ENCODE results near the gene AFDN.

AFDN gene

DNA sequence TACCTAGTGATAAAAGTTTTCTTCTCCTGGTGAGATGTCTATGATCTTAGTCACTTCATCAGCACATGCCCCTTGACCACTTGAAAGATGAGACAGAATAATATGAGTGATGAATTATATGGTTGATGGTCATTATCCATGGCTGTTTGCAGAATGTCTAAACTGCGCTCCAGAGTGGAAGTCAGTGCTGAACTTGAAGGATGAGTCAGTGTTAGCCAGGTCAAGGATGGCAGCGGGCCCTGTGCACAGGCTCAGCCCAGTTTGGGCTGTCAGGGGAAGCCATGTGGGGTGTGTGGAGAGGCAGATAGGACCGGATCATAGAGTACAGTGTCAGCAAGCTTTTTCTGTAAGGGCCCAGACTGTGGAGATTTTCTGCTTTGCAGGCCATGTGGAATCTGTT lies 103.6 kb downstream of the AFDN start:
- DNase-seq, result no peak

DNA sequence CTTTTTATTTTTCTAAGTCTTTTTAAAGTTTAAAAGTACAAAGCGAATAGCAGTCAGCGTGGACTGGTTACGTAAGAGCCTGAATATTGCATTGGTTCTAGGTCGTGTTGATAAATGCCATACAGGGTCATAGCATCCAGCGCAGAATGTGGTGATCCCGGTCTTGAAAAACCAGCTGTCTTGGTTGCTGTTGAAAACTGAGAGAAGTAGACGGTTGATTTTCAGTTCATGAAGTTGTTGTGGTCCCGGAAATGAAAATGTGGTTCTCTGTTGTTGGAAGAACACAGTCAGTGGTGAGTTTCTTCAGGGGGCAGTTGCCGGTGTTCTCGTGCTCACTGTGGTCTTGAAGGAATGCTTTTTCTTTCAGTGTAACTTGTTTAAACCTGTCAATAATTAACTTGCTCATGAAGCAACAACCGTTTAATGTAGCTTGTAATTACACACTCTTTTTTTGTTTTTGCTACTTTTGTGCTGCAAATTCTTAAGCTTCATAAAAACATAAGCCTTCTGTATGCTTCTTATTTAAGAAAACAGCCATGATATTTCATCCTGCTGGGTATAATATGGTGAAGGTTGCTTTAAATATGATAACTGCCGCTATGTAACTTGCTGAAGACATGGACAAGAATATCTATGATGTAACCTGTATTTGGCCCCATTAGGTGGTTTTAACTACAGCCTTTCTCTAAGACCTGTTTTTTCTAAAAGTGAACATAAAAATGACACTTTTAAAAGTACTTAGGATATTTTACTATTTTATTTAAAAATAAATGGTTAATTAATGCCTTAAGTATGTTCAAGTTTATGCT lies 106.0 kb downstream of the AFDN start:
- no peak for DNase-seq

- no peak for DNase-seq
Measured at GRCh38 chr6:167933290-167933689, 106.6 kb downstream of the AFDN start.

- DNase-seq, result no peak
Measured at GRCh38 chr6:167933847-167934246, 107.1 kb downstream of the AFDN start.

DNA sequence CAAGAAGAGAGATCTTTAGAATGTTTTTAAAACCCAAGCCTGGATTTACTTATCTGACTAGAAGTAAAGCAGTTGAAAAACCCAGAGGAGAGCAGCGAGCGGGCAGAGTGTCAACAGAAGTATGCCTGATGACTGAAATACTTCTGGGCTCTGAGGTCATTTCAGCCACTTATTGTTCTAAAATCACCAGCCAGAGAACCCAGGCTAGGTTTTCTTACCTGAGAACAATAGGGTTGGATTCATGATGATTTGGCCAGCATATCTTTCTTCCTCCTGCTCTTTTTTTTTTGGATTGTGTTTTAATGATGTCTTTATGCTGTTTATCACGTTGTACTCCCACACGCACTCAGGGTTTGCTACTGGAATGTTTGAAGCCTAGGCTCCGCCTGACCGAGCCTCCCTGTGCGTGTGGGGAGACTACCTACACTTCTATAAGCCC lies 107.7 kb downstream of the AFDN start:
- no peak for DNase-seq

DNA sequence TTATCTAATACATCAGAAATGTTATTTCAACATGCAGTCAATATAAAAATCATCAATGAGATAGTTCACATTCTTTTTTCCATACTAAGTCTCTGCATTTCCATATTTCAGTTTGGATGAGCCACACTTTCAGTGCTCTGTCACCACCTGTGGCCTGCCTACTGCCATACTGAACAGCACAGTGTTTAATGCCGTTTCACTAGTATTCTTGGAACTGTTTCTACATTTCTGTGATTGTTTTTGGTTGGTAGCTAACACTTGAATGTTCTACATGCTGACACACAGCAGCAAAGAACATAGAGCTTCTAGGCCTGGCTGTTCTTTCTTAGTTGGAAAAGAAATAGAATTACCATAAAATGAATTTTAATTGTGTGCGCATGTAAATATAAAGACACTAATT lies 109.3 kb downstream of the AFDN start:
- no peak for DNase-seq

DNA sequence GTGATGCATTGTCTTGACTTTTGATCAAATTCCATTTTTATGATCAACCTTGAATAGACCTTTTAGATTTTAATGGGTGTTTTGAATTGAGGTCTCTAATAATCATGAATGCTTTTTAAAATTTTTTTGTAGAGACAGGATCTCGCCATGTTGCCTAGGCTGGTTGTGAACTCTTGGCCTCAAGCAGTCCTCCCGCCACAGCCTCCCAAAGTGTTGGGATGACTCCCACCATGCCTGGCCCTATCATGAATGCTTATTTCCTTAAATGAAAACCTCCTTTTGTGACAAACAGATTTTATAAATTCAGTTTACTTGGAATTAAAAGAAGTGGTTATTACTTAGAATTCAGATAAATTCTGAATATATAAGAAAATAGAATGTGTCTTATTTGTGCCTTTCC lies 110.6 kb downstream of the AFDN start:
- DNase-seq, result no peak

DNA sequence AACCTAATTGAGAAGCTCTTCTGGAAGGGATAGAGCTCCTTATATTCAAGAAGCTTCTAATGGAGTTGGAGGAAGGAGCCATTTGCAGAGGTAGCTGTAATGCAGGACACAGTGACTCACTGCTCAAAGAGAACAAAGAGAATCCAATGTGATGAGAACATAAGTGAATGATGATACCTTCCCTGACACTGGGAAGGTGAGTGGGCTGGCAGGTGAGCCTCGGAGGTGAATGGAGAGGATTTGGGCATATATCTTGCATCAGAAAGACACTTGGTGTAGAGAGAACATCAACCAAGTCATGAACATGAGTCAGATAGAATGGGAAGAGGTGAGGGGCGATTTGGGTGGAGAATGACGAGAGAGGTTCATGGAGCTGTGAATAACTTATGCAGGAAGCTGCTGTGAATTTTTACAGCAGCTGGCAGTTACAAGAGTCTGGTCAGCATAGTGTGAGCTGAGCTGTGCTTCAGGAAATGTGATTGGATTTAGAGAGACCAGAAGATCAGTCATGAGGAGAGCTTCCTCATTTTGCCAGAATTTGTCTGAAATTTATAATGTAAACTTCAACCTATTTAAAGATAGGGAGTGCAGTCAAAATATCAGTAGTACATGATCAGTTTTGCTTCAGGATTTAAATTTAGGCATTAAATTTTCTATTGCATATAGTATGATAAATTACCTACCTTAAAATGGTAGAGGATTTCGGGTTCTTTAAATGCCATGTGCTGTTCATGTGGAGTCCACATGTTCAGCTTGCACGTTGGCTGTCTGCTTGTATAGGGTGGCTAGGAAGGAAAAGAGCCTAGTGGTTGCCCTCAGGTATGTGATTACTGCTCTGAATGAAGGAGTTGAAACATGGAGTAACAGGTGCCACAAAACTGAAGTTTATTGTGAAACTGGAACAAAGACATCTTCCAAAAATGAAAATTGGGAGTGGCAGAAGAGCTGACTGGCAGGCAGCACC lies 111.5 kb downstream of the AFDN start:
- DNase-seq, result no peak

DNA sequence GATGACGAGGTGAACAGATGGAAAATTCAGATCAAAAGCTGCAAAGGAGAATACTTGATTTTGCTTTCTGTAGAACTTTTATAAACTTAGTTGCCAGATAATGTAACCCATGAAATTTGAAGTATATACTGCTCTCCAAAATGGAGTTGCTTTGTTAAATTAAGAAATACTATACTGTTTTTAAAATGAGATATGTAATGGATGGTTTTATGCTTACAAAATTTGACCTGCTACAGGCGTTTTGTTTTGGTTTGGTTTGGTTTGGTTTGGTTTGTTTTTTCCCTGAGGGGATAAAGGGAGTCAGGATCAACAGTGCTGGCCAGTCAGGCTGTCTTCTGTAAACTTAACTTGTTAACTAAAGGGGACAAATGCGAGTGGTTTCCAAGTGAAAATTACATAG lies 115.1 kb downstream of the AFDN start:
- no peak for DNase-seq

DNA sequence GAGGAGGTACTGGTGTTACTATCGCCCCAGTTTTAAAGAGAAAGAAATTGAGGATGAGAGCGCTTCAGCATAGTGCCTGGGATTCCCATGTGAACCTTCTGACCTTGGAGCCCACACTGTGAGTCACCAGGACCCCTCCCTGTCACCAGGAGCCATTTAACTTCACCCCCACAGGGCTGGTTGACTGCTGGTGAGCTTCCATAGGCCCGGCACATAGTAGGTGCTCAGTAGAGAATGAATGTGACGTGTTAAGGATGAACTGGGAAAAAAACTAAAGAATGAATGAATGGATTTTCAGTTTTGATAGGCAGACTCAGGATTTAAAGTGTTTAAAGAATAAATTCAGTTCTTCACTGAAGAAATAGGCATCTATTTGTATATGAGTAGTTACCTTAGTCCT lies 117.4 kb downstream of the AFDN start:
- DNase-seq, result no peak

DNA sequence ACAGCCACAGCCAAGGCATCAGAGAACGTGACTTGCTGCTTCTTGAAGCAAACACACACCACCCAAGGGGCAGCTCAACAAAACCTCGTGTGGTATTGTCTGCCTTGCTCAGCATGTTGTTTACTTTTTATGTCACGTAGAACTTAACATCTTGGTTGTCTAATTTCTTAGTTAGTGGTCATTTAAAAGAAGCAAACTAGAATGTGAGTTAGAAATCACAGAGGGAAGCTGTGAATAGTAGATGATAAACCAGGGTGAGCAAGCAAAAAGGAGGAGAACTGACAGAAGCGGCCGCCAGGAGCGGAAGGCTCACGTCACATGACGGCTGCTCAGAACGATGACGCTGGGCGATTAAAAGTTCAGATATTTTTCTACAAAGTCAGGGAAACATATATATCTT lies 119.3 kb downstream of the AFDN start:
- no peak for DNase-seq

GRCh38 chr6:167946604-167947003 lies 119.9 kb downstream of the AFDN start:
- DNase-seq, result no peak

DNA sequence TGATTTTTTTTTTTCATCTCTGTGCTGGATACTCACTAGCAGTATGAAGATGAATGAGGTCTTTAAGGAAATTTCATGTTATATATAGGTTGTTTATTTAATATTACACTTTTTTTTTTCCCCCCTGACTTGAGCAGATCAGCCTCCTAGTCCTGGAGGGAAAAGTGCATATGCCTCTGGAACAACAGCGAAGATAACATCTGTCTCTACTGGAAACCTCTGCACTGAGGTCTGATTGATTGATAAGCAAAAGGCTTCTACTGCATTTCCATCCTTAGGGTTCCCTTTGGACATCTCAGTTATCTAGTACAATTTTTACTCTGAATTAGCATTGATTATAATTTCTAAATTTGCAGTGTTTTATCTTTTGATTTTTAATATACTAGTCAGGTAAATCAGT lies 121.0 kb downstream of the AFDN start:
- DNase-seq, result no peak

DNA sequence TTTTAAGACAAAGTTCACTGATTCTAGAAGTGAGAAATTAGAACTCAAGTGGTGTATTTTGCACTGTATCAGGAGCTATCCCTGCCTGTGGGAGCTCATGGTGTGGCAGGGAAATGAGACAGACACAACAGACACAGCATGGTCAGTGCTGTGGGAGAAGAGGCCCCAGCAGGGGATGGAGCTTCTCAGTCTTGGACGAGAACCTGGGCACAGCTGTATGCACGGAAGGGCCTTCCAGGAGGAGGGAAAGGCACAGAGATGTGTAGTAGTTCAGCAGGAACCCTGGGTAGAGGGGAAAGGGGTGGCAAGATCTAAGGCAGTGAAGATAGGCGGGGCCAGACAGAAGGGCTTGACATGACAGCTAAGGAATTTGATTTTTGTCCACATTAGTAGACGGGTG lies 122.0 kb downstream of the AFDN start:
- DNase-seq, result no peak

GRCh38 chr6:167949121-167949684 lies 122.5 kb downstream of the AFDN start:
- DNase-seq, result no peak

GRCh38 chr6:167951781-167952511 lies 125.2 kb downstream of the AFDN start:
- DNase-seq, result no peak

- no peak for DNase-seq
Measured at GRCh38 chr6:167952512-167952859, 125.8 kb downstream of the AFDN start.

DNA sequence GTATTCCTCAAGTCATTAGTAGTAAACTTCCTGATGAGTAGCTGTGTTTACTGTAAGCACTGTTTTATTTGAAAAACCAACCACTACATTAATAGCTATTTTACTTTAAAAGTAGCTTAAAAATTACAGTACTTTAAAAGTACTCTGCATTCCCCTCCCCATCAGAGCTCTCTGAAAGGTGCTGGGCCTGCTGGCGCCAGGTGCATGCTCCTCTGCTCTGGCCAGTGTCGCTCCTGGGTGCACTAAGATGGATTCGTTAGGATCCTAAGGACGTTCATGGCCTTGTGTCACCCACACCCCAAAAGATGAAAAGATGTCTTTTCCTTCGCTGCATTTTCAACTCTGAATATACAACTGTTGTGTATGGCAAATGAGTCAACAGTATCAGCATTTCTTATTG lies 126.8 kb downstream of the AFDN start:
- no peak for DNase-seq

GRCh38 chr6:167954151-167954550 lies 127.4 kb downstream of the AFDN start:
- no peak for DNase-seq

DNA sequence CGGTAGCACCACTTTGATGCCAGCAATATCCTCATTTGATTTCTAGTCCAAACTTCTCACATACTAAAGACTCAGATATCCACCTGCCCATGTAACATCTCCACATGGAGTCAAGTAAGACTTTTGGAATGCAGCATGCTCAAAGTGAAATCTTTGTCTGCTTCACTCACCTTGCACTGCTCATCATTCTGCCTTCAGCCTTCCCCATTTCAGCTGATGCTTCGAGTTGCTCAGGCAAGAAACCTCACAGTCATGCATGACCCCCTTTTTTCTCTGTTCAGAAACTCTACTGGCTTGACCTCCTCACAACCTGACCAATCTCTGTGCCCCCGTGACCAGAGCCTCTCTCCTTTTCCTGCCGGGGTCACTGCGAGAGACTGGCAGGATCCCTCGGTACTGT lies 129.8 kb downstream of the AFDN start:
- no peak for DNase-seq

DNA sequence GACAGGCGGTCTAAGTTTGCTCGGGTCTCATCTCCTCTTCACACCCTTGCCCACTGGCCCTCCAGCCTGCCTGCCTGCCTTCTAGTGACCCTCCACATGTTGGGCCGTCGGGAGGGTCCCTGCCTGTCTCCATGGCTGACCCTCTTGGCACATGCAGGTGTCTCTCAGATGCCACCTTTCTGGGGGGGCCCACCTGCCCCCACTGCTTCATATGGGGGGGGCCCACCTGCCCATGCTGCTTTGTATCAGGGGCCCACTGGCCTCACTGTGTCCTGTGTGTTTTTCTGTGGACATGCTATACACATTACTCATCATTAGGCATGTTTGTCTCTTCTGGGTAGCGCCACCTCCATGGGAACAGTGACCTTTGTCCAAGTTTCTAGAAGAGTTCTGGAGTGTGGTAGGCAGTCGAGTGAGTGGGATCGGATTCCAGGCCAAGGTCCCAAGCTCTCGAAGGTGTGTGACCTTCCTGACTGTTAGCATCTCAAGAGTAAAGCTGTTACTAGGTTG lies 130.3 kb downstream of the AFDN start:
- no peak for DNase-seq

DNA sequence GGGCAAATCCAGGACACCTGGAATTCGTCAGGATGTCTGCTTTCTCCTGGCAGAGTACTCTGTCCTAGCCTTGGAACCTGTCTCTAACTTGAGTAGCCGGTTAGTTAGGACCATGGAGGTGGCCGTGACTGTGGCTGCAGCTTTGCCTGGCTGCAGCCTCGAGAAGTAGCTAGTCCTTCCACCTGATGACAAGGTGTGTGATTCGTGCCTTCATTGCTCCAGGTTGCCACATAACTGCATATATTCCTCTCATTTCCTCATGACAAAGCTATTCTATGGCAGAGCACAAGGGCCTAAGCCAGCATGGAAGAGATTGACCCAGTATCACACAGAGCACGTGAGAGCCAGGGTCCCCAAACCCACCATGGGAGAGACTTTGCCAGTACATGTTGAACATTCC lies 130.9 kb downstream of the AFDN start:
- DNase-seq, result no peak

GRCh38 chr6:167960579-167960978 lies 133.9 kb downstream of the AFDN start:
- no peak for DNase-seq
